ENCODE data around the gene ASIC2.
"Not testable (repeated sequence)": the region's sequence is repeated elsewhere in the genome, so short reads cannot be mapped to it uniquely, and the experiment has no call there.

The ASIC2 gene

GRCh38 chr17:33007186-33007585 lies 285.9 kb downstream of the ASIC2 start:
- Mint-ChIP-seq H3K9me3 (no peaks in the 10 kb centered on the region), H3K36me3 (ENCODE audit: insufficient read depth) (no peaks in the 10 kb centered on the region), H3K27me3 (peaks cover 33 to 66% of the 10 kb centered on the region in 2 donors), H3K27ac (no peak overlapping the region), H3K4me3 (no peak overlapping the region), H3K4me1 (ENCODE audit: low read depth in 2 of 2) (no peaks in the 10 kb centered on the region)
- ATAC-seq (replicated peaks) (no peak), DNase-seq (no peak)

GRCh38 chr17:33002246-33002645 lies 290.8 kb downstream of the ASIC2 start:
- Mint-ChIP-seq H3K27me3 (peaks cover 37 to 55% of the 10 kb centered on the region in 2 donors), H3K36me3 (ENCODE audit: insufficient read depth) (no peaks in the 10 kb centered on the region), H3K4me1 (ENCODE audit: low read depth in 2 of 2) (peaks cover 5 to 9% of the 10 kb centered on the region in 2 donors)

GRCh38 chr17:32998887-32999228 lies 294.2 kb downstream of the ASIC2 start:
- H3K36me3 Mint-ChIP-seq (ENCODE audit: insufficient read depth): no peaks in the 10 kb centered on the region
- no peak for ATAC-seq (replicated peaks)

More at GRCh38 chr17:33002246-33002645, 290.8 kb downstream of the ASIC2 start:
- Mint-ChIP-seq H3K4me3 (no peak overlapping the region), H3K27ac (no peak overlapping the region), H3K9me3 (no peaks in the 10 kb centered on the region)
- no peak for ATAC-seq (replicated peaks)
- no peak for DNase-seq

GRCh38 chr17:32998111-32998886 lies 294.8 kb downstream of the ASIC2 start:
- ATAC-seq (replicated peaks) (peak; percentile 55), DNase-seq (peak; percentile 66 to 77 (median 73))
- no peaks in the 10 kb centered on the region for H3K9me3 Mint-ChIP-seq
- H3K4me1 Mint-ChIP-seq (ENCODE audit: low read depth in 2 of 2): peaks cover 5 to 9% of the 10 kb centered on the region in 2 donors
- peaks cover 26 to 34% of the 10 kb centered on the region in 2 donors for H3K27me3 Mint-ChIP-seq
- H3K36me3 Mint-ChIP-seq (ENCODE audit: insufficient read depth): no peaks in the 10 kb centered on the region
- H3K27ac Mint-ChIP-seq: no peak overlapping the region
- no peak overlapping the region for H3K4me3 Mint-ChIP-seq

More at GRCh38 chr17:32998887-32999228, 294.2 kb downstream of the ASIC2 start:
- no peak for DNase-seq
- no peak overlapping the region for H3K27ac Mint-ChIP-seq
- no peaks in the 10 kb centered on the region for H3K9me3 Mint-ChIP-seq
- peaks cover 5 to 9% of the 10 kb centered on the region in 2 donors for H3K4me1 Mint-ChIP-seq (ENCODE audit: low read depth in 2 of 2)
- H3K27me3 Mint-ChIP-seq: peaks cover 26 to 36% of the 10 kb centered on the region in 2 donors
- no peak overlapping the region for H3K4me3 Mint-ChIP-seq

GRCh38 chr17:32995416-32996045 lies 297.6 kb downstream of the ASIC2 start:
- no peak for DNase-seq
- ATAC-seq (replicated peaks): no peak
- Mint-ChIP-seq H3K4me1 (ENCODE audit: low read depth in 2 of 2) (peaks cover 5 to 9% of the 10 kb centered on the region in 2 donors), H3K27me3 (peaks cover 37 to 48% of the 10 kb centered on the region in 2 donors), H3K4me3 (no peak overlapping the region), H3K9me3 (no peaks in the 10 kb centered on the region), H3K36me3 (ENCODE audit: insufficient read depth) (peaks cover 3% of the 10 kb centered on the region), H3K27ac (no peak overlapping the region)

GRCh38 chr17:32993977-32994376 lies 299.1 kb downstream of the ASIC2 start:
- ATAC-seq (replicated peaks): no peak
- H3K9me3 Mint-ChIP-seq: no peaks in the 10 kb centered on the region
- H3K27me3 Mint-ChIP-seq: peaks cover 30 to 47% of the 10 kb centered on the region in 2 donors
- no peak overlapping the region for H3K4me3 Mint-ChIP-seq
- H3K4me1 Mint-ChIP-seq (ENCODE audit: low read depth in 2 of 2): peaks cover 5 to 9% of the 10 kb centered on the region in 2 donors
- no peak for DNase-seq
- H3K27ac Mint-ChIP-seq: no peak overlapping the region
- H3K36me3 Mint-ChIP-seq (ENCODE audit: insufficient read depth): peaks cover 3% of the 10 kb centered on the region

- DNase-seq: no peak
- H3K27ac Mint-ChIP-seq: no peak overlapping the region
- H3K4me3 Mint-ChIP-seq: no peak overlapping the region
- no peak for ATAC-seq (replicated peaks)
- H3K36me3 Mint-ChIP-seq (ENCODE audit: insufficient read depth): peaks cover 3% of the 10 kb centered on the region
- H3K4me1 Mint-ChIP-seq (ENCODE audit: low read depth in 2 of 2): peaks cover 0 to 1% of the 10 kb centered on the region in 2 donors
- peaks cover 1 to 7% of the 10 kb centered on the region in 2 donors for H3K9me3 Mint-ChIP-seq
- H3K27me3 Mint-ChIP-seq: peaks cover 21 to 34% of the 10 kb centered on the region in 2 donors
These were observed 300.6 kb downstream of the ASIC2 start for GRCh38 chr17:32992321-32993033.

GRCh38 chr17:32988481-32989101 lies 304.5 kb downstream of the ASIC2 start:
- H3K36me3 Mint-ChIP-seq (ENCODE audit: insufficient read depth): peaks cover 8% of the 10 kb centered on the region

GRCh38 chr17:32987868-32988267 lies 305.2 kb downstream of the ASIC2 start:
- not testable (repeated sequence) for H3K9me3 Mint-ChIP-seq; DNase-seq; H3K4me1 Mint-ChIP-seq (ENCODE audit: low read depth in 2 of 2); H3K4me3 Mint-ChIP-seq; H3K36me3 Mint-ChIP-seq (ENCODE audit: insufficient read depth); H3K27ac Mint-ChIP-seq; ATAC-seq (replicated peaks)
- peaks cover 12 to 56% of the 10 kb centered on the region in 2 donors for H3K27me3 Mint-ChIP-seq

More at GRCh38 chr17:32988481-32989101, 304.5 kb downstream of the ASIC2 start:
- no peak overlapping the region for H3K27ac Mint-ChIP-seq
- peaks cover 12 to 51% of the 10 kb centered on the region in 2 donors for H3K27me3 Mint-ChIP-seq
- no peak overlapping the region for H3K4me3 Mint-ChIP-seq
- no peaks in the 10 kb centered on the region for H3K4me1 Mint-ChIP-seq (ENCODE audit: low read depth in 2 of 2)
- ATAC-seq (replicated peaks) (no peak), DNase-seq (no peak)
- H3K9me3 Mint-ChIP-seq: peaks cover 1 to 7% of the 10 kb centered on the region in 2 donors

GRCh38 chr17:32987453-32987805 lies 305.7 kb downstream of the ASIC2 start:
- H3K4me1 Mint-ChIP-seq (ENCODE audit: low read depth in 2 of 2); H3K36me3 Mint-ChIP-seq (ENCODE audit: insufficient read depth); H3K9me3 Mint-ChIP-seq; H3K27ac Mint-ChIP-seq; ATAC-seq (replicated peaks); H3K4me3 Mint-ChIP-seq; DNase-seq: not testable (repeated sequence)
- H3K27me3 Mint-ChIP-seq: peaks cover 16 to 60% of the 10 kb centered on the region in 2 donors

- H3K27me3 Mint-ChIP-seq: peaks cover 17 to 60% of the 10 kb centered on the region in 2 donors
These were observed 307.9 kb downstream of the ASIC2 start for GRCh38 chr17:32985050-32985756.

GRCh38 chr17:32981611-32982010 lies 311.5 kb downstream of the ASIC2 start:
- H3K9me3 Mint-ChIP-seq; H3K4me1 Mint-ChIP-seq (ENCODE audit: low read depth in 2 of 2); H3K36me3 Mint-ChIP-seq (ENCODE audit: insufficient read depth); H3K4me3 Mint-ChIP-seq; DNase-seq; ATAC-seq (replicated peaks); H3K27ac Mint-ChIP-seq: not testable (repeated sequence)
- peaks cover 26 to 57% of the 10 kb centered on the region in 2 donors for H3K27me3 Mint-ChIP-seq

More at GRCh38 chr17:32985050-32985756, 307.9 kb downstream of the ASIC2 start:
- DNase-seq: no peak
- Mint-ChIP-seq H3K4me1 (ENCODE audit: low read depth in 2 of 2) (no peaks in the 10 kb centered on the region), H3K9me3 (peaks cover 1 to 7% of the 10 kb centered on the region in 2 donors), H3K36me3 (ENCODE audit: insufficient read depth) (peaks cover 4% of the 10 kb centered on the region), H3K4me3 (no peak overlapping the region), H3K27ac (no peak overlapping the region)
- no peak for ATAC-seq (replicated peaks)

- DNase-seq (no peak), ATAC-seq (replicated peaks) (no peak)
- Mint-ChIP-seq H3K4me3 (no peak overlapping the region), H3K36me3 (ENCODE audit: insufficient read depth) (peaks cover 4% of the 10 kb centered on the region), H3K9me3 (no peaks in the 10 kb centered on the region), H3K27ac (no peak overlapping the region), H3K4me1 (ENCODE audit: low read depth in 2 of 2) (no peaks in the 10 kb centered on the region), H3K27me3 (peaks cover 26 to 52% of the 10 kb centered on the region in 2 donors)
These were observed 312.9 kb downstream of the ASIC2 start for GRCh38 chr17:32980230-32980629.
